Liver (tissue), 9 donors: Measurements from ENCODE around the gene ERBB2. TPM values are rescaled to one million over a fixed set of nuclear protein-coding genes. Genes with fewer than 3 reads are reported as not detected.

Source experiments
- DNase-seq: peaks from one replicate; pipeline ENCODE4 v3.0.0-alpha.2; 2017; ENCODE audit warnings: low spot score
- H3K27ac ChIP-seq, 2 donors: one replicate each; pipeline ENCODE4 v1.7.0; 2013; ENCODE audit warnings: inconsistent platforms in 2 of 2, low read length in 2 of 2, control low read depth in 1 of 2, low read depth in 1 of 2, mild to moderate bottlenecking in 1 of 2
- H3K27me3 ChIP-seq, 4 donors: one replicate each; pipeline versions ENCODE4 v1.6.1 to v1.7.0; 2013; ENCODE audit warnings: low read length in 3 of 4, inconsistent platforms in 1 of 4, mild to moderate bottlenecking in 1 of 4, moderate library complexity in 1 of 4; ENCODE audit not compliant: control insufficient read depth in 4 of 4, insufficient read depth in 4 of 4
- H3K36me3 ChIP-seq, 4 donors: one replicate each; pipeline versions ENCODE4 v1.6.1 to v1.7.0; 2013; ENCODE audit warnings: low read length in 3 of 4, mild to moderate bottlenecking in 3 of 4, low read depth in 1 of 4, moderate library complexity in 1 of 4; ENCODE audit not compliant: control insufficient read depth in 4 of 4, insufficient read depth in 3 of 4
- H3K4me1 ChIP-seq, 4 donors: one replicate each; pipeline versions ENCODE4 v1.6.1 to v1.7.0; 2013; ENCODE audit warnings: low read length in 3 of 4, mild to moderate bottlenecking in 3 of 4, moderate library complexity in 1 of 4; ENCODE audit not compliant: control insufficient read depth in 4 of 4, insufficient read depth in 4 of 4
- H3K4me3 ChIP-seq, 3 donors: one replicate each; pipeline versions ENCODE4 v1.6.1 to v1.7.0; 2013; ENCODE audit warnings: low read length in 3 of 3, control low read depth in 1 of 3, low read depth in 1 of 3, mild to moderate bottlenecking in 1 of 3
- H3K9ac ChIP-seq, 2 donors: one replicate each; pipeline ENCODE4 v1.7.0; 2013; ENCODE audit warnings: low read length in 2 of 2, mild to moderate bottlenecking in 2 of 2, moderate library complexity in 2 of 2, control low read depth in 1 of 2, low read depth in 1 of 2
- H3K9me3 ChIP-seq, 4 donors: one replicate each; pipeline versions ENCODE4 v1.6.1 to v1.7.0; 2013; ENCODE audit warnings: low read length in 3 of 4; ENCODE audit not compliant: control insufficient read depth in 4 of 4
- FOXA1 ChIP-seq: IDR thresholded peaks from 2 replicates; pipeline ENCODE4 v1.6.1; 2016; ENCODE audit warnings: antibody characterized with exemption
- FOXA2 ChIP-seq: IDR thresholded peaks from 2 replicates; pipeline ENCODE4 v1.6.1; 2016; ENCODE audit warnings: antibody characterized with exemption
- HNF4A ChIP-seq, 2 donors: conservative IDR thresholded peaks; 2 replicates each; pipeline ENCODE4 v1.6.1; 2016; ENCODE audit warnings: antibody characterized with exemption in 2 of 2, mild to moderate bottlenecking in 2 of 2
- JUND ChIP-seq, 2 donors: IDR thresholded peaks; 2 replicates each; pipeline ENCODE4 v1.6.1; 2016; ENCODE audit warnings: antibody characterized with exemption in 2 of 2
- NR2F2 ChIP-seq: IDR thresholded peaks from 2 replicates; pipeline ENCODE4 v1.6.1; 2016; ENCODE audit warnings: antibody characterized with exemption
- RAD21 ChIP-seq, 2 donors: IDR thresholded peaks; 2 replicates each; pipeline ENCODE4 v1.6.1; 2016; ENCODE audit warnings: antibody characterized with exemption in 2 of 2, mild to moderate bottlenecking in 2 of 2
- SP1 ChIP-seq: IDR thresholded peaks from 2 replicates; pipeline ENCODE4 v1.6.1; 2018; ENCODE audit warnings: antibody characterized with exemption, mild to moderate bottlenecking
- TAF1 ChIP-seq: conservative IDR thresholded peaks from 2 replicates; pipeline ENCODE4 v1.6.1; 2016; ENCODE audit warnings: antibody characterized with exemption, mild to moderate bottlenecking
- YY1 ChIP-seq: IDR thresholded peaks from 2 replicates; pipeline ENCODE4 v1.6.1; 2016; ENCODE audit warnings: antibody characterized with exemption, mild to moderate bottlenecking
- ZBTB33 ChIP-seq: IDR thresholded peaks from 2 replicates; pipeline ENCODE4 v1.6.1; 2016; ENCODE audit warnings: antibody characterized with exemption
- WGBS: extraction: QIAGEN DNeasy Blood & Tissue Kit; methylation state at CpG from one replicate; pipeline ENCODE4 v1.1.7; 2013; 5-methylcytosine and 5-hydroxymethylcytosine counted together
- polyA plus RNA-seq, 2 donors: library from polyadenylated mRNA; stranded (reverse) in 1 of 2; unstranded in 1 of 2; fragments of 200-250 nt in 1 of 2; fragments of >200 nt in 1 of 2; fragmentation: Nextera tagmentation in 1 of 2; extraction: Ambion mirVana in 1 of 2; gene quantifications; one replicate each; pipeline versions ENCODE4 v1.2.1 to v1.2.3, GENCODE V29; 2013 to 2015
- total RNA-seq, 2 donors: library from RNA; depleted of rRNA; stranded (reverse); fragments of >200 nt; gene quantifications; one replicate each; pipeline ENCODE4 v1.2.3, GENCODE V29; 2014
- TF ChIP-seq, protein P1 (sequence below): IDR thresholded peaks from 2 replicates; pipeline ENCODE4 v1.6.1; 2016; ENCODE audit warnings: antibody characterized with exemption
- donor health status: healthy.
- donor health status: healthy.
- donor health status: healthy.
- donor health status: healthy.
- donor health status: healthy.

Gene ERBB2
- total and polyA plus RNA-seq, 4 donors: 4.7 to 28.8 (median 15.7) TPM

DNA sequence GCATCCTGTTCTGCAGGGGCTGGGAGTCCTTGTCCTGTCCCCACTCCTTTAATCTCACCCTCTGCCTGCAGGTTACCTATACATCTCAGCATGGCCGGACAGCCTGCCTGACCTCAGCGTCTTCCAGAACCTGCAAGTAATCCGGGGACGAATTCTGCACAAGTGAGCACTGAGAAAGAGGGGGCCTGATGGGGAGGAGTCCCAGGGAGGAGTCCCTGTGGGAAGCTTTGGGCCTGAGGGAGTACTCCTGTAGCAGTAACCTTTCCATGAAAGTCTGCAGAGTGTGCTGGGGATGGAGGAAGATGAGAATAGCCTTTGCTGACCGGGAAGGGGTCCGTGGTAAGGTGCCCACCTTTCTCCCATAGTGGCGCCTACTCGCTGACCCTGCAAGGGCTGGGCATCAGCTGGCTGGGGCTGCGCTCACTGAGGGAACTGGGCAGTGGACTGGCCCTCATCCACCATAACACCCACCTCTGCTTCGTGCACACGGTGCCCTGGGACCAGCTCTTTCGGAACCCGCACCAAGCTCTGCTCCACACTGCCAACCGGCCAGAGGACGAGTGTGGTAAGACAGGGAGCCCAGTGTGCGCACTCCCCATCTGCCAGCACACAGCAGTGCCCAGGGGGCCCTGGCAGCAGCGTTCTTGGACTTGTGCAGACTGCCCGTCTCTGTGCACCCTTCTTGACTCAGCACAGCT is 15.7 kb downstream of the ERBB2 start:
- no peak overlapping the region for H3K9ac ChIP-seq
- no peak overlapping the region for H3K27ac ChIP-seq
- H3K9me3 ChIP-seq: no peaks in the 10 kb centered on the region
- peaks cover 2 to 37% (median 10%) of the 10 kb centered on the region in 4 donors for H3K36me3 ChIP-seq
- peaks cover 0 to 18% (median 10%) of the 10 kb centered on the region in 4 donors for H3K4me1 ChIP-seq
- H3K27me3 ChIP-seq: no peaks in the 10 kb centered on the region
- TF ChIP-seq JUND (IDR thresholded peaks at IDR 0.05) (no peak), HNF4A (conservative IDR thresholded peaks at IDR 0.05) (no peak), ZBTB33 (no peak), NR2F2 (no peak), TAF1 (no peak)
- TF ChIP-seq, protein P1, sequence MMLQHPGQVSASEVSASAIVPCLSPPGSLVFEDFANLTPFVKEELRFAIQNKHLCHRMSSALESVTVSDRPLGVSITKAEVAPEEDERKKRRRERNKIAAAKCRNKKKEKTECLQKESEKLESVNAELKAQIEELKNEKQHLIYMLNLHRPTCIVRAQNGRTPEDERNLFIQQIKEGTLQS: no peak
- WGBS: 94% methylated on average over 18 of the region's 18 CpGs
- no peak overlapping the region for H3K4me3 ChIP-seq
- no peak for DNase-seq

- Histone ChIP-seq H3K27ac (no peak overlapping the region), H3K9me3 (no peaks in the 10 kb centered on the region), H3K9ac (no peak overlapping the region), H3K36me3 (peaks cover 2 to 37% (median 10%) of the 10 kb centered on the region in 4 donors), H3K4me3 (no peak overlapping the region), H3K4me1 (peaks cover 0 to 18% (median 10%) of the 10 kb centered on the region in 4 donors), H3K27me3 (no peaks in the 10 kb centered on the region)
- no peak for DNase-seq
- WGBS: 82% methylated on average over 15 of the region's 15 CpGs
- TF ChIP-seq FOXA1 (no peak), YY1 (no peak), SP1 (no peak), ZBTB33 (no peak), RAD21 (IDR thresholded peaks at IDR 0.05) (no peak)
Measured at GRCh38 chr17:39716073-39716818, 16.4 kb downstream of the ERBB2 start.

DNA sequence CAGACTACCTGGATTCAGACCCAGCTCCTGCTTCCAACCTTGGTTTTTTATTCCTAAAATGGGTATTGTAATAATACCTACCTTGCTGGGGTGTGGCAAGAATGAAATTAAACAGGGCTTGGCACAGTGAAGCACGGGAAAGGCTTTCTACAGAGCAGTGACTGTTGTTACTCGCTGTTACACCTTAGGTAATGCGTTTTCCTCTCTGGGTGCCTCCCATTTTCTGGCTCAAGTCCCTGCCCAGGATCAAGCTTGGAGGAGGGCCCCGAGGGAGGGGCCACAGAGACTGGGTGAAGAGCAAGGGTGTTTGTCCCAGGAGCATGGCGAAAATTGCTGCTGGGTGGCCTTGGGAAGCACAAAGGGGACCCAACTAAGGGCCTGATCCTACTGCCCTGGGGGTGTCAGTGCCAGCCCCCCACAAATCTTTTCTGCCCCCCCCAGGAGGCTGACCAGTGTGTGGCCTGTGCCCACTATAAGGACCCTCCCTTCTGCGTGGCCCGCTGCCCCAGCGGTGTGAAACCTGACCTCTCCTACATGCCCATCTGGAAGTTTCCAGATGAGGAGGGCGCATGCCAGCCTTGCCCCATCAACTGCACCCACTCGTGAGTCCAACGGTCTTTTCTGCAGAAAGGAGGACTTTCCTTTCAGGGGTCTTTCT is 17.1 kb downstream of the ERBB2 start:
- H3K36me3 ChIP-seq: peaks cover 2 to 29% (median 8%) of the 10 kb centered on the region in 4 donors
- H3K27ac ChIP-seq: no peak overlapping the region
- H3K4me1 ChIP-seq: peaks cover 0 to 18% (median 10%) of the 10 kb centered on the region in 4 donors
- 69% methylated on average over 11 of the region's 11 CpGs for WGBS
- H3K27me3 ChIP-seq: no peaks in the 10 kb centered on the region
- DNase-seq: no peak
- TF ChIP-seq SP1: peak; percentile 42
- peak in 1 of 2 donors; percentile 27 for TF ChIP-seq HNF4A (conservative IDR thresholded peaks at IDR 0.05)
- TF ChIP-seq RAD21 (IDR thresholded peaks at IDR 0.05): no peak
- TF ChIP-seq FOXA2: no peak
- no peak overlapping the region for H3K9ac ChIP-seq
- H3K4me3 ChIP-seq: no peak overlapping the region
- no peaks in the 10 kb centered on the region for H3K9me3 ChIP-seq
